H9 (cell line): ENCODE results near the gene TIFAB. TPM values are rescaled to one million over a fixed set of nuclear protein-coding genes. Genes with fewer than 3 reads are reported as not detected.

Source experiments
- DNase-seq: peaks from one replicate; pipeline ENCODE4 v3.0.0-alpha.2; 2017
- H2AFZ ChIP-seq: one replicate; pipeline ENCODE4 v1.6.1; 2013; ENCODE audit warnings: mild to moderate bottlenecking, low read length, control low read depth, moderate library complexity
- H2AK5ac ChIP-seq: 2 replicates; pipeline ENCODE4 v1.6.1; 2013; ENCODE audit warnings: low read length, control low read depth, mixed read lengths; ENCODE audit not compliant: insufficient read length
- H2BK120ac ChIP-seq: one replicate; pipeline ENCODE4 v1.6.1; 2013; ENCODE audit warnings: low read depth, mild to moderate bottlenecking, low read length, control low read depth, inconsistent platforms; ENCODE audit not compliant: poor library complexity, severe bottlenecking
- H2BK12ac ChIP-seq: 2 replicates; pipeline ENCODE4 v1.6.1; 2013; ENCODE audit warnings: low read length, control low read depth, mixed read lengths, low read depth; ENCODE audit not compliant: insufficient read length
- H2BK15ac ChIP-seq: 2 replicates; pipeline ENCODE4 v1.6.1; 2013; ENCODE audit warnings: low read depth, low read length, control low read depth
- H2BK20ac ChIP-seq: one replicate; pipeline ENCODE4 v1.6.1; 2013; ENCODE audit warnings: low read depth, mild to moderate bottlenecking, low read length, control low read depth, inconsistent platforms; ENCODE audit not compliant: poor library complexity, severe bottlenecking
- H2BK5ac ChIP-seq: 2 replicates; pipeline ENCODE4 v1.6.1; 2013; ENCODE audit warnings: low read length, control low read depth, mixed read lengths; ENCODE audit not compliant: insufficient read length
- H3K14ac ChIP-seq: 2 replicates; pipeline ENCODE4 v1.6.1; 2013; ENCODE audit warnings: low read length, control low read depth; ENCODE audit not compliant: insufficient read depth
- H3K18ac ChIP-seq: 2 replicates; pipeline ENCODE4 v1.6.1; 2013; ENCODE audit warnings: low read depth, mild to moderate bottlenecking, mixed read lengths, low read length, control low read depth; ENCODE audit not compliant: insufficient read length
- H3K23ac ChIP-seq: 2 replicates; pipeline ENCODE4 v1.6.1; 2013; ENCODE audit warnings: low read length, control low read depth, mixed read lengths, low read depth; ENCODE audit not compliant: insufficient read length
- H3K23me2 ChIP-seq: 2 replicates; pipeline ENCODE4 v1.6.1; 2013; ENCODE audit warnings: low read depth, mild to moderate bottlenecking, mixed read lengths, low read length, control low read depth; ENCODE audit not compliant: insufficient read length, poor library complexity, severe bottlenecking
- H3K27ac ChIP-seq: 2 replicates; pipeline ENCODE4 v1.5.1; 2013; ENCODE audit warnings: low read length, control low read depth, mixed read lengths, low read depth; ENCODE audit not compliant: insufficient read length
- H3K27me3 ChIP-seq: 2 replicates; pipeline ENCODE4 v1.6.1; 2013; ENCODE audit warnings: low read length, control low read depth, inconsistent platforms; ENCODE audit not compliant: insufficient read depth
- H3K4ac ChIP-seq: 2 replicates; pipeline ENCODE4 v1.6.1; 2013; ENCODE audit warnings: low read depth, mild to moderate bottlenecking, control low read depth, inconsistent platforms, low read length, moderate library complexity
- H3K4me1 ChIP-seq: 2 replicates; pipeline ENCODE4 v1.6.1; 2013; ENCODE audit warnings: low read length, control low read depth, inconsistent platforms; ENCODE audit not compliant: insufficient read depth
- H3K4me2 ChIP-seq: 2 replicates; pipeline ENCODE4 v1.6.1; 2013; ENCODE audit warnings: low read length, control low read depth, mixed read lengths; ENCODE audit not compliant: insufficient read length, insufficient read depth
- H3K56ac ChIP-seq: 2 replicates; pipeline ENCODE4 v1.6.1; 2013; ENCODE audit warnings: low read depth, mild to moderate bottlenecking, mixed read lengths, low read length, control low read depth; ENCODE audit not compliant: insufficient read length
- H3K79me1 ChIP-seq: 2 replicates; pipeline ENCODE4 v1.6.1; 2013; ENCODE audit warnings: low read depth, mild to moderate bottlenecking, moderate library complexity, low read length, control low read depth, inconsistent platforms; ENCODE audit not compliant: insufficient read depth, poor library complexity, severe bottlenecking
- H3K79me2 ChIP-seq: 2 replicates; pipeline ENCODE4 v1.6.1; 2013; ENCODE audit warnings: low read length, control low read depth, inconsistent platforms; ENCODE audit not compliant: insufficient read depth
- H3K9ac ChIP-seq: 2 replicates; pipeline ENCODE4 v1.6.1; 2013; ENCODE audit warnings: low read length, control low read depth, mixed read lengths; ENCODE audit not compliant: insufficient read length; ENCODE audit errors: extremely low read depth
- H3K9me3 ChIP-seq: one replicate; pipeline ENCODE4 v1.6.1; 2013; ENCODE audit warnings: low read depth, low read length, inconsistent platforms; ENCODE audit not compliant: control insufficient read depth
- H3T11ph ChIP-seq: one replicate; pipeline ENCODE4 v1.6.1; 2013; ENCODE audit warnings: mild to moderate bottlenecking, low read length, control low read depth, inconsistent platforms
- H4K20me1 ChIP-seq: one replicate; pipeline ENCODE4 v1.6.1; 2013; ENCODE audit not compliant: control insufficient read depth, insufficient read length, insufficient read depth
- H4K5ac ChIP-seq: 2 replicates; pipeline ENCODE4 v1.6.1; 2013; ENCODE audit warnings: low read depth, mild to moderate bottlenecking, mixed read lengths, low read length, control low read depth; ENCODE audit not compliant: insufficient read length
- H4K8ac ChIP-seq: replicated peaks from 2 replicates; pipeline ENCODE4 v1.6.1; 2013; ENCODE audit warnings: low read length, control low read depth, mixed read lengths, low read depth; ENCODE audit not compliant: insufficient read length
- H4K91ac ChIP-seq: 2 replicates; pipeline ENCODE4 v1.6.1; 2013; ENCODE audit warnings: low read depth, mild to moderate bottlenecking, moderate library complexity, mixed read lengths, low read length, control low read depth; ENCODE audit not compliant: insufficient read length
- H3K27ac Mint-ChIP-seq, 3 experiments: 2 replicates in 2 of 3; 3 replicates in 1 of 3; pipeline ENCODE4 v1.8.0; 2020 to 2021; ENCODE audit warnings: mixed read lengths in 3 of 3, mild to moderate bottlenecking in 1 of 3, moderate library complexity in 1 of 3
- H3K27me3 Mint-ChIP-seq: 2 replicates; pipeline ENCODE4 v1.8.0; 2021; ENCODE audit warnings: low read depth, mild to moderate bottlenecking, moderate library complexity, mixed read lengths
- H3K36me3 Mint-ChIP-seq, 3 experiments: 2 replicates in 2 of 3; 3 replicates in 1 of 3; pipeline ENCODE4 v1.8.0; 2020 to 2021; ENCODE audit warnings: low read depth in 3 of 3, mixed read lengths in 3 of 3; ENCODE audit not compliant: insufficient read depth in 1 of 3
- H3K4me1 Mint-ChIP-seq, 2 experiments: 2 replicates each; pipeline ENCODE4 v1.8.0; 2020; ENCODE audit warnings: mixed read lengths in 2 of 2
- H3K4me3 Mint-ChIP-seq, 2 experiments: 2 replicates in 1 of 2; 3 replicates in 1 of 2; pipeline ENCODE4 v1.8.0; 2020 to 2021; ENCODE audit warnings: mild to moderate bottlenecking in 2 of 2, mixed read lengths in 2 of 2, moderate library complexity in 1 of 2
- H3K9me3 Mint-ChIP-seq, 2 experiments: 2 replicates in 1 of 2; 3 replicates in 1 of 2; pipeline ENCODE4 v1.8.0; 2020; ENCODE audit warnings: mild to moderate bottlenecking in 2 of 2, mixed read lengths in 2 of 2, moderate library complexity in 1 of 2
- CTCF ChIP-seq: fragments of 200-600 bp; sonication (generic); conservative IDR thresholded peaks from 3 replicates; pipeline ENCODE4 v1.8.0; 2021; ENCODE audit warnings: antibody characterized with exemption, mild to moderate bottlenecking
- WGBS: extraction: QIAGEN DNeasy Blood & Tissue Kit; methylation state at CpG from one replicate; pipeline ENCODE4 v1.1.7; 2013; ENCODE audit warnings: missing lambda C conversion rate, low lambda C conversion rate, mixed read lengths; ENCODE audit not compliant: insufficient read length; ENCODE audit errors: extremely low coverage; 5-methylcytosine and 5-hydroxymethylcytosine counted together
- total RNA-seq: library from RNA; stranded (reverse); gene quantifications from 2 replicates; pipeline ENCODE4 v1.2.1, GENCODE V29; 2021

TIFAB gene
- total RNA-seq, 1 experiment from 2014 or later: not detected

GRCh38 chr5:135471726-135472125, 19.6 kb upstream of the TIFAB start:
- Histone ChIP-seq H3K27me3 (peaks cover 27% of the 10 kb centered on the region), H2BK120ac (no peak overlapping the region), H3K4me2 (no peak overlapping the region), H3K14ac (no peak overlapping the region), H3K79me1 (no peaks in the 10 kb centered on the region), H3K9me3 (no peaks in the 10 kb centered on the region), H3K23ac (no peak overlapping the region), H2AK5ac (no peak overlapping the region), H4K5ac (no peak overlapping the region), H2AFZ (no peak overlapping the region), H3K18ac (no peak overlapping the region), H2BK15ac (no peak overlapping the region), H3K79me2 (no peaks in the 10 kb centered on the region), H4K8ac (no peak overlapping the region), H2BK12ac (no peak overlapping the region), H2BK20ac (no peak overlapping the region), H3K9ac (no peak overlapping the region), H3K23me2 (no peaks in the 10 kb centered on the region), H4K20me1 (no peaks in the 10 kb centered on the region), H4K91ac (no peak overlapping the region), H3K4ac (no peak overlapping the region), H3K4me1 (no peaks in the 10 kb centered on the region), H3K56ac (no peak overlapping the region), H3T11ph (no peak overlapping the region), H2BK5ac (no peak overlapping the region), H3K27ac (no peak overlapping the region)
- Mint-ChIP-seq H3K36me3 (no peaks in the 10 kb centered on the region), H3K27ac (no peak overlapping the region; a peak in 1 of 7 replicates), H3K9me3 (no peaks in the 10 kb centered on the region; a peak in 1 of 5 replicates), H3K4me3 (no peak overlapping the region), H3K27me3 (peaks cover 98% of the 10 kb centered on the region), H3K4me1 (peaks cover 9 to 19% of the 10 kb centered on the region in 2 experiments)
- no peak for DNase-seq
- no CpG with 5 or more reads among the region's 4 CpGs for WGBS
- TF ChIP-seq CTCF: no peak
